ENCODE results near the gene PHPT1.

- TF ChIP-seq CTCF (IDR thresholded peaks at IDR 0.05) (no peak), POLR2A (IDR thresholded peaks at IDR 0.05; ENCODE audit: low read depth) (no peak)
Observed at GRCh38 chr9:136838314-136839228, 10.6 kb upstream of the PHPT1 start.
